DND-41 (cell line): Measurements from ENCODE around the gene ASCC2.

ENCODE experiments used
- ATAC-seq: fragments of 200-7000 bp; cut with Tn5 transposase; 3 replicates; pipeline ENCODE4 v1.9.1; 2021; ENCODE audit warnings: low read depth; ENCODE audit not compliant: insufficient read depth
- DNase-seq: peaks from one replicate; pipeline ENCODE4 v3.0.0-alpha.2; 2020
- H2AFZ ChIP-seq: 2 replicates; pipeline ENCODE4 v1.6.0; 2012; ENCODE audit warnings: low read depth, low read length
- H3K27ac ChIP-seq: 2 replicates; pipeline ENCODE4 v1.5.1; 2012; ENCODE audit warnings: low read length, inconsistent platforms
- H3K27me3 ChIP-seq: fragments of 200-600 bp; sonication (generic); 2 replicates; pipeline ENCODE4 v1.6.0; 2012; ENCODE audit warnings: low read length, mild to moderate bottlenecking, inconsistent platforms; ENCODE audit not compliant: insufficient read depth, poor library complexity
- H3K36me3 ChIP-seq: 2 replicates; pipeline ENCODE4 v1.5.1; 2012; ENCODE audit warnings: low read length, inconsistent platforms; ENCODE audit not compliant: insufficient read depth
- H3K4me1 ChIP-seq: 2 replicates; pipeline ENCODE4 v1.5.1; 2012; ENCODE audit warnings: mild to moderate bottlenecking, low read length; ENCODE audit not compliant: insufficient read depth
- H3K4me2 ChIP-seq: 2 replicates; pipeline ENCODE4 v1.6.0; 2012; ENCODE audit warnings: mild to moderate bottlenecking, moderate library complexity, low read length, inconsistent platforms; ENCODE audit not compliant: insufficient read depth
- H3K4me3 ChIP-seq, 2 experiments: fragments of 200-600 bp in 1 of 2; shearing (Covaris generic) in 1 of 2; 2 replicates each; pipeline ENCODE4 v1.5.1; 2012 to 2016; ENCODE audit warnings: inconsistent platforms in 2 of 2, low read length in 2 of 2, mild to moderate bottlenecking in 2 of 2, low read depth in 1 of 2, moderate library complexity in 1 of 2
- H3K79me2 ChIP-seq: 2 replicates; pipeline ENCODE4 v1.6.0; 2012; ENCODE audit warnings: low read length, inconsistent platforms; ENCODE audit not compliant: insufficient read depth
- H3K9ac ChIP-seq: 2 replicates; pipeline ENCODE4 v1.6.0; 2012; ENCODE audit warnings: low read depth, mild to moderate bottlenecking, inconsistent platforms, low read length, moderate library complexity
- H3K9me3 ChIP-seq: 2 replicates; pipeline ENCODE4 v1.5.1; 2012; ENCODE audit warnings: low read length, moderate library complexity, mild to moderate bottlenecking, inconsistent platforms; ENCODE audit not compliant: insufficient read depth, severe bottlenecking
- H4K20me1 ChIP-seq: 2 replicates; pipeline ENCODE4 v1.6.0; 2012; ENCODE audit warnings: low read length; ENCODE audit not compliant: insufficient read depth
- CTCF ChIP-seq: IDR thresholded peaks from 2 replicates; pipeline ENCODE4 v1.5.1; 2012; ENCODE audit warnings: borderline replicate concordance, low read length, moderate library complexity, mild to moderate bottlenecking; ENCODE audit not compliant: poor library complexity, severe bottlenecking; ENCODE audit errors: extremely low read depth
- EZH2 ChIP-seq: IDR thresholded peaks from 3 replicates; pipeline ENCODE4 v1.6.1; 2012; ENCODE audit warnings: borderline replicate concordance, low read depth, mild to moderate bottlenecking, moderate library complexity, low read length, inconsistent platforms; ENCODE audit not compliant: severe bottlenecking

The ASCC2 gene, protein sequence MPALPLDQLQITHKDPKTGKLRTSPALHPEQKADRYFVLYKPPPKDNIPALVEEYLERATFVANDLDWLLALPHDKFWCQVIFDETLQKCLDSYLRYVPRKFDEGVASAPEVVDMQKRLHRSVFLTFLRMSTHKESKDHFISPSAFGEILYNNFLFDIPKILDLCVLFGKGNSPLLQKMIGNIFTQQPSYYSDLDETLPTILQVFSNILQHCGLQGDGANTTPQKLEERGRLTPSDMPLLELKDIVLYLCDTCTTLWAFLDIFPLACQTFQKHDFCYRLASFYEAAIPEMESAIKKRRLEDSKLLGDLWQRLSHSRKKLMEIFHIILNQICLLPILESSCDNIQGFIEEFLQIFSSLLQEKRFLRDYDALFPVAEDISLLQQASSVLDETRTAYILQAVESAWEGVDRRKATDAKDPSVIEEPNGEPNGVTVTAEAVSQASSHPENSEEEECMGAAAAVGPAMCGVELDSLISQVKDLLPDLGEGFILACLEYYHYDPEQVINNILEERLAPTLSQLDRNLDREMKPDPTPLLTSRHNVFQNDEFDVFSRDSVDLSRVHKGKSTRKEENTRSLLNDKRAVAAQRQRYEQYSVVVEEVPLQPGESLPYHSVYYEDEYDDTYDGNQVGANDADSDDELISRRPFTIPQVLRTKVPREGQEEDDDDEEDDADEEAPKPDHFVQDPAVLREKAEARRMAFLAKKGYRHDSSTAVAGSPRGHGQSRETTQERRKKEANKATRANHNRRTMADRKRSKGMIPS

GRCh38 chr22:29837741-29838598 is at the start of gene ASCC2:
TSS of gene ASCC2 (minus strand) at chr22:29838274. CDS start at chr22:29832325, 5,949 bp downstream.
- peak; percentile 99 for DNase-seq
- Histone ChIP-seq H3K4me2 (peak within 1 kb of the TSS; percentile 96), H3K27ac (peak within 1 kb of the TSS; percentile 85), H3K9me3 (no peaks in the 10 kb centered on the region), H3K4me1 (peaks cover 29% of the 10 kb centered on the region), H3K9ac (peak within 1 kb of the TSS; percentile 71), H3K27me3 (no peaks in the 10 kb centered on the region), H3K4me3 (peak within 1 kb of the TSS; percentile 66 to 90), H3K79me2 (peaks cover 41% of the 10 kb centered on the region), H2AFZ (peak within 1 kb of the TSS; percentile 98), H4K20me1 (peaks cover 2% of the 10 kb centered on the region; the same call in 1 of the 2 replicates), H3K36me3 (peaks cover 13% of the 10 kb centered on the region)
- peak; percentile 98 for ATAC-seq
- TF ChIP-seq EZH2 (no peak), CTCF (no peak)

- TF ChIP-seq EZH2 (no peak), CTCF (no peak)
- H3K4me1 ChIP-seq = peaks cover 33% of the 10 kb centered on the region
- peaks cover 30% of the 10 kb centered on the region for H4K20me1 ChIP-seq
- DNase-seq = no peak
- no peak for ATAC-seq
- peaks cover 7% of the 10 kb centered on the region; the same call in 1 of the 2 replicates for H3K36me3 ChIP-seq
- peak overlapping the region; percentile 19; the same call in 1 of the 2 replicates for H3K4me2 ChIP-seq
- H3K27me3 ChIP-seq = no peaks in the 10 kb centered on the region
- H3K4me3 ChIP-seq = no peak overlapping the region
- no peaks in the 10 kb centered on the region for H3K9me3 ChIP-seq
- no peak overlapping the region for H3K9ac ChIP-seq
- no peak overlapping the region for H2AFZ ChIP-seq
- H3K79me2 ChIP-seq = peaks cover 91% of the 10 kb centered on the region
- no peak overlapping the region for H3K27ac ChIP-seq
These were observed 49.3 kb upstream of the ASCC2 start for GRCh38 chr22:29887358-29887757.

- no peak overlapping the region for H3K4me3 ChIP-seq
- H3K4me2 ChIP-seq = peak overlapping the region; percentile 95; the same call in 1 of the 2 replicates
These were observed 48.5 kb upstream of the ASCC2 start for GRCh38 chr22:29886596-29886995.

More at GRCh38 chr22:29886596-29886995, 48.5 kb upstream of the ASCC2 start:
- Histone ChIP-seq H3K79me2 (peaks cover 84% of the 10 kb centered on the region), H3K9me3 (no peaks in the 10 kb centered on the region), H3K27me3 (no peaks in the 10 kb centered on the region), H4K20me1 (peaks cover 30% of the 10 kb centered on the region), H3K36me3 (peaks cover 7% of the 10 kb centered on the region; the same call in 1 of the 2 replicates), H3K27ac (no peak overlapping the region), H2AFZ (no peak overlapping the region), H3K9ac (no peak overlapping the region), H3K4me1 (peaks cover 33% of the 10 kb centered on the region)
- no peak for DNase-seq
- TF ChIP-seq EZH2 (no peak), CTCF (no peak)
- ATAC-seq = no peak
